ENCODE data around the gene LIPE. TPM values are rescaled to one million over a fixed set of nuclear protein-coding genes. Genes with fewer than 3 reads are reported as not detected.

Gene LIPE, protein sequence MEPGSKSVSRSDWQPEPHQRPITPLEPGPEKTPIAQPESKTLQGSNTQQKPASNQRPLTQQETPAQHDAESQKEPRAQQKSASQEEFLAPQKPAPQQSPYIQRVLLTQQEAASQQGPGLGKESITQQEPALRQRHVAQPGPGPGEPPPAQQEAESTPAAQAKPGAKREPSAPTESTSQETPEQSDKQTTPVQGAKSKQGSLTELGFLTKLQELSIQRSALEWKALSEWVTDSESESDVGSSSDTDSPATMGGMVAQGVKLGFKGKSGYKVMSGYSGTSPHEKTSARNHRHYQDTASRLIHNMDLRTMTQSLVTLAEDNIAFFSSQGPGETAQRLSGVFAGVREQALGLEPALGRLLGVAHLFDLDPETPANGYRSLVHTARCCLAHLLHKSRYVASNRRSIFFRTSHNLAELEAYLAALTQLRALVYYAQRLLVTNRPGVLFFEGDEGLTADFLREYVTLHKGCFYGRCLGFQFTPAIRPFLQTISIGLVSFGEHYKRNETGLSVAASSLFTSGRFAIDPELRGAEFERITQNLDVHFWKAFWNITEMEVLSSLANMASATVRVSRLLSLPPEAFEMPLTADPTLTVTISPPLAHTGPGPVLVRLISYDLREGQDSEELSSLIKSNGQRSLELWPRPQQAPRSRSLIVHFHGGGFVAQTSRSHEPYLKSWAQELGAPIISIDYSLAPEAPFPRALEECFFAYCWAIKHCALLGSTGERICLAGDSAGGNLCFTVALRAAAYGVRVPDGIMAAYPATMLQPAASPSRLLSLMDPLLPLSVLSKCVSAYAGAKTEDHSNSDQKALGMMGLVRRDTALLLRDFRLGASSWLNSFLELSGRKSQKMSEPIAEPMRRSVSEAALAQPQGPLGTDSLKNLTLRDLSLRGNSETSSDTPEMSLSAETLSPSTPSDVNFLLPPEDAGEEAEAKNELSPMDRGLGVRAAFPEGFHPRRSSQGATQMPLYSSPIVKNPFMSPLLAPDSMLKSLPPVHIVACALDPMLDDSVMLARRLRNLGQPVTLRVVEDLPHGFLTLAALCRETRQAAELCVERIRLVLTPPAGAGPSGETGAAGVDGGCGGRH
- total RNA-seq (2014; rRNA removed; shearing (Covaris generic)) (10.9 and 16.2 TPM in 2 replicates), polyA plus RNA-seq (2016; fragmentation: Nextera tagmentation; extraction: Ambion mirVana) (4.3 and 5.8 TPM in 2 replicates)
- long read RNA-seq, result 0 reads

DNA sequence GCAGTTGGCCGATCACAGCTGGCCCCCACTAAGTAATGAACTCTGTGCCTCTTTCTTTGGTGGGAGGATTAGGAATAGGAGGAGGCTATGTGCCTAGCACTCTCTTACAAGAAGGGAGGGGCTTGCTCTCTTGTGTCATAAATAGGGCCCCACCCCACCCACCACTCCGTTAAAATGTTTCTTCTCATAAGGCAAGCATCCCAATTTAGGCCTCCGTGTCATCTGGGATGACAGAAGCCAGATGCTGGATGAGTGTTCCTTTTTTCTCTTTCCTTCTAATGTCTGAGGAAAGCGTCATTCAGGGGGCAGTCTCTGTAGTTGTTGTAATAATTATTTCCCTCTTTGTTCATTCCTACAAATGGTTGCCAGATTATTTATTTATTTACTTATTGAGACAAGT, at the start of gene LIPE:
Gene LIPE, minus strand, starts transcription at position 76 of the 400 bp plus-strand sequence. CDS start 239 bp downstream, outside the sequence.
- H2AFZ ChIP-seq, result no peak within 1 kb of the TSS
- Mint-ChIP-seq H3K27me3 (ENCODE audit: insufficient read depth, low read depth, poor library complexity) (peaks cover 51% of the 10 kb centered on the region), H3K27ac (no peak within 1 kb of the TSS), H3K4me3 (no peak within 1 kb of the TSS), H3K36me3 (ENCODE audit: low read depth) (no peaks in the 10 kb centered on the region), H3K9me3 (peaks cover 7% of the 10 kb centered on the region; the same call in 2 of the 3 replicates), H3K4me1 (peaks cover 7% of the 10 kb centered on the region)
- H3K4me3 ChIP-seq, result no peak within 1 kb of the TSS
- H4K20me1 ChIP-seq (replicated peaks; ENCODE audit: insufficient read depth), result peaks cover 3% of the 10 kb centered on the region; the same call in 1 of the 2 replicates
- ATAC-seq (no peak), DNase-seq (ENCODE audit: low spot score) (no peak)
- no peaks in the 10 kb centered on the region for H3K79me2 ChIP-seq (replicated peaks; ENCODE audit: insufficient read depth)
- no peak within 1 kb of the TSS for H3K4me2 ChIP-seq
- no peak within 1 kb of the TSS for H3K27ac ChIP-seq (ENCODE audit: low read depth)
- no peaks in the 10 kb centered on the region for H3K36me3 ChIP-seq (ENCODE audit: insufficient read depth)
- H3F3A ChIP-seq (replicated peaks; ENCODE audit: low read depth), result peaks cover 11% of the 10 kb centered on the region
- peaks cover 4% of the 10 kb centered on the region; the same call in 1 of the 2 replicates for H3K9me2 ChIP-seq (ENCODE audit: insufficient read depth)
- peaks cover 3% of the 10 kb centered on the region; the same call in 1 of the 2 replicates for H3K4me1 ChIP-seq (ENCODE audit: insufficient read depth)
- H3K27me3 ChIP-seq (ENCODE audit: insufficient read depth), result peaks cover 47% of the 10 kb centered on the region
- no peak for TF ChIP-seq POLR2AphosphoS5 (IDR thresholded peaks at IDR 0.05; ENCODE audit: low read depth)
- no peak for TF ChIP-seq CREB1 (CRISPR knock-in tag; IDR thresholded peaks at IDR 0.05; ENCODE audit: low read depth)

DNA sequence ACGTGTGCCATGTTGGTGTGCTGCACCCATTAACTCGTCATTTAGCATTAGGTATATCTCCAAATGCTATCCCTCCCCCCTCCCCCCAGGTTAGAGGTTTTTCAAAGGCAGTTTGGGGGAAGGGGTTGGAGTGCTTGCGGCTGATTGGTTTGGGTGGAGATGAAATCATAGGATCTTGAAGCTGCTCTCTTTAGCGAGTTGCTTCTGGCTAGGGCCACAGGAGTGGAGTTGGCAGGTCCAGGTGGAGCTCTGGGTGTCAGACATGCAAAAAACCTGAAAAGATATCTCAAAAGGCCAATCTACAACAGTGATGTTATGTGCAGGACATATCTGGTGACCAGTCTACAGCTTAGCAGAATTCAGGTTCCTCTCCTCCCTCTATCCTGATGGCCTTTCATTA, 48.2 kb upstream of the LIPE start:
- no peaks in the 10 kb centered on the region for H3K9me2 ChIP-seq (ENCODE audit: insufficient read depth)
- ATAC-seq (peak; percentile 20), DNase-seq (ENCODE audit: low spot score) (peak; percentile 70)
- Mint-ChIP-seq H3K4me1 (peaks cover 54% of the 10 kb centered on the region), H3K27ac (peak overlapping the region; percentile 94), H3K4me3 (peak overlapping the region; percentile 37; the same call in 2 of the 3 replicates), H3K36me3 (ENCODE audit: low read depth) (peaks cover 3% of the 10 kb centered on the region), H3K27me3 (ENCODE audit: insufficient read depth, low read depth, poor library complexity) (peaks cover 4% of the 10 kb centered on the region), H3K9me3 (peaks cover 2% of the 10 kb centered on the region; the same call in 1 of the 3 replicates)
- no peaks in the 10 kb centered on the region for H3K79me2 ChIP-seq (replicated peaks; ENCODE audit: insufficient read depth)
- H3K4me3 ChIP-seq, result peak overlapping the region; percentile 31
- no peaks in the 10 kb centered on the region for H3K27me3 ChIP-seq (ENCODE audit: insufficient read depth)
- no peak overlapping the region for H2AFZ ChIP-seq
- H3K27ac ChIP-seq (ENCODE audit: low read depth), result peak overlapping the region; percentile 98
- H3K4me2 ChIP-seq, result peak overlapping the region; percentile 35
- H4K20me1 ChIP-seq (replicated peaks; ENCODE audit: insufficient read depth), result no peaks in the 10 kb centered on the region
- no peaks in the 10 kb centered on the region for H3K36me3 ChIP-seq (ENCODE audit: insufficient read depth)
- peaks cover 58% of the 10 kb centered on the region for H3K4me1 ChIP-seq (ENCODE audit: insufficient read depth)
- H3F3A ChIP-seq (replicated peaks; ENCODE audit: low read depth), result peaks cover 16% of the 10 kb centered on the region
- TF ChIP-seq, protein P1, sequence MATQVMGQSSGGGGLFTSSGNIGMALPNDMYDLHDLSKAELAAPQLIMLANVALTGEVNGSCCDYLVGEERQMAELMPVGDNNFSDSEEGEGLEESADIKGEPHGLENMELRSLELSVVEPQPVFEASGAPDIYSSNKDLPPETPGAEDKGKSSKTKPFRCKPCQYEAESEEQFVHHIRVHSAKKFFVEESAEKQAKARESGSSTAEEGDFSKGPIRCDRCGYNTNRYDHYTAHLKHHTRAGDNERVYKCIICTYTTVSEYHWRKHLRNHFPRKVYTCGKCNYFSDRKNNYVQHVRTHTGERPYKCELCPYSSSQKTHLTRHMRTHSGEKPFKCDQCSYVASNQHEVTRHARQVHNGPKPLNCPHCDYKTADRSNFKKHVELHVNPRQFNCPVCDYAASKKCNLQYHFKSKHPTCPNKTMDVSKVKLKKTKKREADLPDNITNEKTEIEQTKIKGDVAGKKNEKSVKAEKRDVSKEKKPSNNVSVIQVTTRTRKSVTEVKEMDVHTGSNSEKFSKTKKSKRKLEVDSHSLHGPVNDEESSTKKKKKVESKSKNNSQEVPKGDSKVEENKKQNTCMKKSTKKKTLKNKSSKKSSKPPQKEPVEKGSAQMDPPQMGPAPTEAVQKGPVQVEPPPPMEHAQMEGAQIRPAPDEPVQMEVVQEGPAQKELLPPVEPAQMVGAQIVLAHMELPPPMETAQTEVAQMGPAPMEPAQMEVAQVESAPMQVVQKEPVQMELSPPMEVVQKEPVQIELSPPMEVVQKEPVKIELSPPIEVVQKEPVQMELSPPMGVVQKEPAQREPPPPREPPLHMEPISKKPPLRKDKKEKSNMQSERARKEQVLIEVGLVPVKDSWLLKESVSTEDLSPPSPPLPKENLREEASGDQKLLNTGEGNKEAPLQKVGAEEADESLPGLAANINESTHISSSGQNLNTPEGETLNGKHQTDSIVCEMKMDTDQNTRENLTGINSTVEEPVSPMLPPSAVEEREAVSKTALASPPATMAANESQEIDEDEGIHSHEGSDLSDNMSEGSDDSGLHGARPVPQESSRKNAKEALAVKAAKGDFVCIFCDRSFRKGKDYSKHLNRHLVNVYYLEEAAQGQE (IDR thresholded peaks at IDR 0.05; ENCODE audit: unreplicated experiment), result no peak
- TF ChIP-seq, protein P2, sequence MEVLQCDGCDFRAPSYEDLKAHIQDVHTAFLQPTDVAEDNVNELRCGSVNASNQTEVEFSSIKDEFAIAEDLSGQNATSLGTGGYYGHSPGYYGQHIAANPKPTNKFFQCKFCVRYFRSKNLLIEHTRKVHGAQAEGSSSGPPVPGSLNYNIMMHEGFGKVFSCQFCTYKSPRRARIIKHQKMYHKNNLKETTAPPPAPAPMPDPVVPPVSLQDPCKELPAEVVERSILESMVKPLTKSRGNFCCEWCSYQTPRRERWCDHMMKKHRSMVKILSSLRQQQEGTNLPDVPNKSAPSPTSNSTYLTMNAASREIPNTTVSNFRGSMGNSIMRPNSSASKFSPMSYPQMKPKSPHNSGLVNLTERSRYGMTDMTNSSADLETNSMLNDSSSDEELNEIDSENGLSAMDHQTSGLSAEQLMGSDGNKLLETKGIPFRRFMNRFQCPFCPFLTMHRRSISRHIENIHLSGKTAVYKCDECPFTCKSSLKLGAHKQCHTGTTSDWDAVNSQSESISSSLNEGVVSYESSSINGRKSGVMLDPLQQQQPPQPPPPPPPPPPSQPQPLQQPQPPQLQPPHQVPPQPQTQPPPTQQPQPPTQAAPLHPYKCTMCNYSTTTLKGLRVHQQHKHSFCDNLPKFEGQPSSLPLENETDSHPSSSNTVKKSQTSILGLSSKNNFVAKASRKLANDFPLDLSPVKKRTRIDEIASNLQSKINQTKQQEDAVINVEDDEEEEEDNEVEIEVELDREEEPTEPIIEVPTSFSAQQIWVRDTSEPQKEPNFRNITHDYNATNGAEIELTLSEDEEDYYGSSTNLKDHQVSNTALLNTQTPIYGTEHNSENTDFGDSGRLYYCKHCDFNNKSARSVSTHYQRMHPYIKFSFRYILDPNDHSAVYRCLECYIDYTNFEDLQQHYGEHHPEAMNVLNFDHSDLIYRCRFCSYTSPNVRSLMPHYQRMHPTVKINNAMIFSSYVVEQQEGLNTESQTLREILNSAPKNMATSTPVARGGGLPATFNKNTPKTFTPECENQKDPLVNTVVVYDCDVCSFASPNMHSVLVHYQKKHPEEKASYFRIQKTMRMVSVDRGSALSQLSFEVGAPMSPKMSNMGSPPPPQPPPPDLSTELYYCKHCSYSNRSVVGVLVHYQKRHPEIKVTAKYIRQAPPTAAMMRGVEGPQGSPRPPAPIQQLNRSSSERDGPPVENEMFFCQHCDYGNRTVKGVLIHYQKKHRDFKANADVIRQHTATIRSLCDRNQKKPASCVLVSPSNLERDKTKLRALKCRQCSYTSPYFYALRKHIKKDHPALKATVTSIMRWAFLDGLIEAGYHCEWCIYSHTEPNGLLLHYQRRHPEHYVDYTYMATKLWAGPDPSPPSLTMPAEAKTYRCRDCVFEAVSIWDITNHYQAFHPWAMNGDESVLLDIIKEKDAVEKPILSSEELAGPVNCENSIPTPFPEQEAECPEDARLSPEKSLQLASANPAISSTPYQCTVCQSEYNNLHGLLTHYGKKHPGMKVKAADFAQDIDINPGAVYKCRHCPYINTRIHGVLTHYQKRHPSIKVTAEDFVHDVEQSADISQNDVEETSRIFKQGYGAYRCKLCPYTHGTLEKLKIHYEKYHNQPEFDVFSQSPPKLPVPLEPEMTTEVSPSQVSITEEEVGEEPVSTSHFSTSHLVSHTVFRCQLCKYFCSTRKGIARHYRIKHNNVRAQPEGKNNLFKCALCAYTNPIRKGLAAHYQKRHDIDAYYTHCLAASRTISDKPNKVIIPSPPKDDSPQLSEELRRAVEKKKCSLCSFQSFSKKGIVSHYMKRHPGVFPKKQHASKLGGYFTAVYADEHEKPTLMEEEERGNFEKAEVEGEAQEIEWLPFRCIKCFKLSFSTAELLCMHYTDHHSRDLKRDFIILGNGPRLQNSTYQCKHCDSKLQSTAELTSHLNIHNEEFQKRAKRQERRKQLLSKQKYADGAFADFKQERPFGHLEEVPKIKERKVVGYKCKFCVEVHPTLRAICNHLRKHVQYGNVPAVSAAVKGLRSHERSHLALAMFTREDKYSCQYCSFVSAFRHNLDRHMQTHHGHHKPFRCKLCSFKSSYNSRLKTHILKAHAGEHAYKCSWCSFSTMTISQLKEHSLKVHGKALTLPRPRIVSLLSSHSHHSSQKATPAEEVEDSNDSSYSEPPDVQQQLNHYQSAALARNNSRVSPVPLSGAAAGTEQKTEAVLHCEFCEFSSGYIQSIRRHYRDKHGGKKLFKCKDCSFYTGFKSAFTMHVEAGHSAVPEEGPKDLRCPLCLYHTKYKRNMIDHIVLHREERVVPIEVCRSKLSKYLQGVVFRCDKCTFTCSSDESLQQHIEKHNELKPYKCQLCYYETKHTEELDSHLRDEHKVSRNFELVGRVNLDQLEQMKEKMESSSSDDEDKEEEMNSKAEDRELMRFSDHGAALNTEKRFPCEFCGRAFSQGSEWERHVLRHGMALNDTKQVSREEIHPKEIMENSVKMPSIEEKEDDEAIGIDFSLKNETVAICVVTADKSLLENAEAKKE (CRISPR knock-in tag; IDR thresholded peaks at IDR 0.05), result 0 out of 2 replicates have a peak, but pooled peaks have one; percentile 14
- TF ChIP-seq, protein P3, sequence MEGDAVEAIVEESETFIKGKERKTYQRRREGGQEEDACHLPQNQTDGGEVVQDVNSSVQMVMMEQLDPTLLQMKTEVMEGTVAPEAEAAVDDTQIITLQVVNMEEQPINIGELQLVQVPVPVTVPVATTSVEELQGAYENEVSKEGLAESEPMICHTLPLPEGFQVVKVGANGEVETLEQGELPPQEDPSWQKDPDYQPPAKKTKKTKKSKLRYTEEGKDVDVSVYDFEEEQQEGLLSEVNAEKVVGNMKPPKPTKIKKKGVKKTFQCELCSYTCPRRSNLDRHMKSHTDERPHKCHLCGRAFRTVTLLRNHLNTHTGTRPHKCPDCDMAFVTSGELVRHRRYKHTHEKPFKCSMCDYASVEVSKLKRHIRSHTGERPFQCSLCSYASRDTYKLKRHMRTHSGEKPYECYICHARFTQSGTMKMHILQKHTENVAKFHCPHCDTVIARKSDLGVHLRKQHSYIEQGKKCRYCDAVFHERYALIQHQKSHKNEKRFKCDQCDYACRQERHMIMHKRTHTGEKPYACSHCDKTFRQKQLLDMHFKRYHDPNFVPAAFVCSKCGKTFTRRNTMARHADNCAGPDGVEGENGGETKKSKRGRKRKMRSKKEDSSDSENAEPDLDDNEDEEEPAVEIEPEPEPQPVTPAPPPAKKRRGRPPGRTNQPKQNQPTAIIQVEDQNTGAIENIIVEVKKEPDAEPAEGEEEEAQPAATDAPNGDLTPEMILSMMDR (conservative IDR thresholded peaks at IDR 0.05; ENCODE audit: low read depth in 2 of 2), result no peak

Data from GM23338 (cell line).